Hepatocyte (in vitro differentiated cells): ENCODE results near the gene GUCY2C.

Experiments used
- CTCF ChIP-seq: fragments of 200-600 bp; sonication (generic); IDR thresholded peaks from 2 replicates; pipeline ENCODE4 v1.5.1; 2016; ENCODE audit warnings: antibody characterized with exemption, mild to moderate bottlenecking; ENCODE audit not compliant: poor library complexity
- EZH2 ChIP-seq: fragments of 200-600 bp; sonication (generic); IDR thresholded peaks from 2 replicates; pipeline ENCODE4 v1.6.1; 2016; ENCODE audit warnings: antibody characterized with exemption, mild to moderate bottlenecking, borderline replicate concordance
- EZH2phosphoT487 ChIP-seq: fragments of 200-600 bp; sonication (generic); IDR thresholded peaks from one replicate; pipeline ENCODE4 v1.6.1; 2018; ENCODE audit warnings: antibody characterized with exemption, mild to moderate bottlenecking, low read depth, moderate library complexity; ENCODE audit not compliant: unreplicated experiment, severe bottlenecking

DNA sequence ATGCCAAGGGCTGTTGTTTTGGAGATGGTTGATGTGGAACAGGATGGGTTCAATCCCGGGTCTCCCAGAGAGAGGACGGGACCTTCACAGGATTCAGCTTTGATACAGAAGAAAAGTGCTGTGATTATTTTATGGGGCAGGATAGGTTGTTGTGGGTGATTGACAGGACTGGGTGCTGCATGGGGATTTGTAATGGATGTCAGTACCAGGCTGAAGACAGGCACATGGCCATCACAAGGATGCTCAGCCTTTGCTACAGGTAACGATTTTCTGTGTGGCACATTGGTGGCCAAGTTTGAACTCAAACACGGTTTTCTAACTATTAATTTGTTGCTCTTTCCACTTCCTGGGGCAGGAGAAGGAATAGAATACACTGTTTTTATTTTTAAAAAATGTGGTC is 4.5 kb upstream of the GUCY2C start:
- TF ChIP-seq CTCF (no peak), EZH2phosphoT487 (no peak), EZH2 (no peak)
